GM12878 (cell line): ENCODE data around the gene CPEB3. TPM values are rescaled to one million over a fixed set of nuclear protein-coding genes. Genes with fewer than 3 reads are reported as not detected.

Experiments
- ATAC-seq: fragments of 200-7000 bp; cut with Tn5 transposase; 3 replicates; pipeline ENCODE4 v1.9.1; 2020; ENCODE audit warnings: mild to moderate bottlenecking, moderate library complexity
- BruUV-seq: library from RNA; stranded (reverse); fragments of 400-500 nt; replicated peaks from 2 replicates; lab custom pipeline; 2021; lab: Mats Ljungman, UMichigan
- CTCF ChIA-PET: fragments of 300-600 bp; sonication (Branson Sonifier 250); formaldehyde crosslinking; extraction: SDS; loops from one replicate; lab custom pipeline; 2021; ENCODE audit warnings: inconsistent platforms; lab: Yijun Ruan, JAX
- POLR2A ChIA-PET: fragments of 350-600 bp; formaldehyde crosslinking; extraction: SDS; loops from one replicate; lab custom pipeline; 2021; ENCODE audit warnings: inconsistent platforms; lab: Charles Lee
- RAD21 ChIA-PET: fragments of 300-600 bp; sonication (Branson Sonifier 250); formaldehyde crosslinking; loops from one replicate; lab custom pipeline; 2023; ENCODE audit warnings: antibody characterized with exemption; ENCODE audit not compliant: unreplicated experiment; lab: Charles Lee
- SMC1A ChIA-PET: fragments of 300-600 bp; sonication (Branson Sonifier 250); formaldehyde crosslinking; loops from one replicate; lab custom pipeline; 2023; ENCODE audit not compliant: unreplicated experiment, uncharacterized antibody; lab: Charles Lee
- DNase-seq: peaks from one replicate; pipeline ENCODE4 v3.0.0-alpha.2; 2011; ENCODE audit warnings: low read depth, low spot score
- FAIRE-seq: peaks from 3 replicates; lab custom pipeline; 2011; peaks lifted over from hg19 to GRCh38; lab: Jason Lieb, UNC
- H2AFZ ChIP-seq: 2 replicates; pipeline ENCODE4 v1.6.0; 2011; ENCODE audit warnings: low read depth, low read length, control low read depth; ENCODE audit not compliant: control insufficient read depth
- H3K27ac ChIP-seq: 2 replicates; pipeline ENCODE4 v1.5.1; 2011; ENCODE audit warnings: control low read depth; ENCODE audit not compliant: control insufficient read depth, insufficient read depth
- H3K27me3 ChIP-seq, 2 experiments: replicated peaks in 1 of 2; 2 replicates each; pipeline versions ENCODE4 v1.6.0 to v1.6.1; 2011; ENCODE audit warnings: low read length in 1 of 2; ENCODE audit not compliant: control insufficient read depth in 2 of 2, insufficient read depth in 2 of 2
- H3K36me3 ChIP-seq, 2 experiments: 2 replicates each; pipeline ENCODE4 v1.5.1; 2011; ENCODE audit warnings: low read length in 1 of 2; ENCODE audit not compliant: control insufficient read depth in 2 of 2, insufficient read depth in 2 of 2
- H3K4me1 ChIP-seq: 2 replicates; pipeline ENCODE4 v1.6.1; 2011; ENCODE audit warnings: mild to moderate bottlenecking, low read length, moderate library complexity, mixed read lengths; ENCODE audit not compliant: control insufficient read depth, insufficient read depth
- H3K4me2 ChIP-seq: 2 replicates; pipeline ENCODE4 v1.6.0; 2011; ENCODE audit warnings: control low read depth; ENCODE audit not compliant: control insufficient read depth, insufficient read depth
- H3K4me3 ChIP-seq: fragments of 200-600 bp; sonication (generic); 2 replicates; pipeline ENCODE4 v1.5.1; 2016
- H3K79me2 ChIP-seq: 2 replicates; pipeline ENCODE4 v1.6.0; 2011; ENCODE audit warnings: low read length; ENCODE audit not compliant: control insufficient read depth, insufficient read depth
- H3K9ac ChIP-seq: 2 replicates; pipeline ENCODE4 v1.8.0; 2011; ENCODE audit warnings: low read length, control low read depth, mixed read lengths; ENCODE audit not compliant: control insufficient read depth, insufficient read depth
- H3K9me3 ChIP-seq: replicated peaks from 3 replicates; pipeline ENCODE4 v1.5.1; 2011; ENCODE audit warnings: mild to moderate bottlenecking, low read length; ENCODE audit not compliant: control insufficient read depth, insufficient read depth
- H4K20me1 ChIP-seq: 2 replicates; pipeline ENCODE4 v1.6.0; 2011; ENCODE audit not compliant: control insufficient read depth, insufficient read depth
- ASH2L ChIP-seq: fragments of 300-600, 200-600 bp; sonication (generic); IDR thresholded peaks from 2 replicates; pipeline ENCODE4 v1.6.1; 2017; ENCODE audit warnings: low read depth, mild to moderate bottlenecking, borderline replicate concordance
- CBX3 ChIP-seq: fragments of 200-600 bp; sonication (generic); IDR thresholded peaks from 2 replicates; pipeline ENCODE4 v1.6.1; 2016; ENCODE audit warnings: low read depth, borderline replicate concordance
- PML ChIP-seq: IDR thresholded peaks from 2 replicates; pipeline ENCODE4 v1.6.1; 2012; ENCODE audit warnings: low read length, inconsistent platforms
- ZNF384 ChIP-seq: IDR thresholded peaks from 2 replicates; pipeline ENCODE4 v1.6.1; 2012; ENCODE audit warnings: low read depth, mild to moderate bottlenecking, low read length, improper control_type of control experiment, borderline replicate concordance
- WGBS: methylation state at CpG from one replicate; pipeline ENCODE4 v1.1.6; 2016; ENCODE audit warnings: low lambda C conversion rate; ENCODE audit not compliant: insufficient replicate concordance, insufficient coverage; ENCODE audit errors: missing lambda C conversion rate; 5-methylcytosine and 5-hydroxymethylcytosine counted together
- in situ Hi-C: fragments of 300-500 bp; cut with MboI; formaldehyde crosslinking; loops from 9 replicates; pipeline ENCODE4 v1.14.3; 2018; ENCODE audit warnings: mixed read lengths
- intact Hi-C: fragments of 100-400 bp; cut with micrococcal nuclease; formaldehyde crosslinking; loops from one replicate; pipeline ENCODE4 v1.14.2; 2022; ENCODE audit not compliant: unreplicated experiment
- polyA plus RNA-seq, 11 experiments: library from polyadenylated mRNA; depleted of rRNA in 4 of 11; unstranded in 6 of 11; stranded (reverse) in 5 of 11; fragments of >200 nt; fragmentation: Nextera tagmentation in 4 of 11; fragmentation: Illumina TruSeq in 1 of 11; extraction: Ambion mirVana in 4 of 11; extraction: Trizol in 1 of 11; gene quantifications; 1 replicate in 1 of 11; 2 replicates in 10 of 11; pipeline versions ENCODE4 v1.2.1 to v1.2.3, GENCODE V29; 2011 to 2016; ENCODE audit warnings: inconsistent platforms in 2 of 11, missing spikeins in 2 of 11, low read depth in 1 of 11
- total RNA-seq, 4 experiments: library from RNA; depleted of rRNA in 3 of 4; stranded (reverse); fragments of >200 nt in 3 of 4; fragmentation: Illumina TruSeq in 1 of 4; extraction: Trizol in 1 of 4; gene quantifications; 2 replicates each; pipeline versions ENCODE4 v1.2.1 to v1.2.3, GENCODE V29; 2013 to 2021

CPEB3 gene
- total and polyA plus RNA-seq, 10 of the 15 experiments (the other 5 are each of a cell fraction or from before 2014, with no cell fraction given): 0.50 to 2.3 (median 1.2) TPM

DNA sequence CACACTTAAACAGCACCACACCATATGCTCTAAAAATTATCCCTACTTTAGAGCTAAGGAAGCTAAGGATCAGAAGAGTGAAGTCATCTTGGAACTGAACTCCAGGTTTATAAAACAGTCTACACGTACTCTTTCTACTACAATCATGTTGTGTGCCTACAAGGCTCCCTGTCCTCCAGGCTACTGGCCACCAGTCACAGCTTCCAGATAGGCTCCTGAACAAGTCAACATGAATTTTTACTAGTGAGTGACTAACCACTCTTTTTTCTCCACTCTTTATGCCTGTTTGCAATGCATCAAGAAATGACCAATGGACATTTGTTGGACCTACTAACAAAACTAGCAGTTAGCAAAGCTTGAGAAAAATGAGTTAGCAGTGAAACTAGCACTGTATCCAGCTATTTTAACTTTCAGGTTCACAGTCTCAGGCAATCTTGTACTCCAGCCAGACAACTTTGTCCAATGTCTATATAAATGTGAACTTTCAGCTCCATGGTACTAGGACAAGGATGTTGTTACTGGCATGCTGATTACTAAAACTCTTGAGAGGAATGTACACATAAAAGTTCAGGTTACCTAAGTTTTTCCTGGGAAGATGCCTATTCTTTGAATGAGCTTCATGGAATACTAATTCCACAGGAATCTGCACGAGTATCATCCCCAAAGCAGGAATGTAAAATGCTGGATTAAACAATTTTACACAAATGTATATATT lies 187.3 kb downstream of the CPEB3 start:
- H3K27ac ChIP-seq: no peak overlapping the region
- DNase-seq (no peak), FAIRE-seq (no peak), ATAC-seq (no peak)
- ChIA-PET RAD21 (interaction anchor here (0.6 to 6.2 kb wide), 8 partner anchors 8 to 740 kb away, joined by 3 to 50 read pairs (median 4); partner anchors contain the start of genes CPEB3 and MARCHF5), POLR2A (interaction anchor here (0.8 to 1.9 kb wide), 3 partner anchors 11 to 16 kb away, joined by 3 to 7 read pairs (median 4); no protein-coding TSS in a partner anchor), SMC1A (interaction anchor here (0.6 to 8.2 kb wide), 14 partner anchors 13 to 281 kb away, joined by 3 to 77 read pairs (median 4); partner anchors contain the start of genes CPEB3 and MARCHF5), CTCF (interaction anchor here (0.6 to 5.7 kb wide), 8 partner anchors 16 to 287 kb away, joined by 3 to 42 read pairs (median 3); partner anchors contain the start of genes CPEB3 and MARCHF5)
- peaks cover 30% of the 10 kb centered on the region for H3K4me1 ChIP-seq
- H3K4me2 ChIP-seq: no peak overlapping the region
- in situ Hi-C loops (no loop called here), intact Hi-C loops (loop anchor here (5.0 kb wide), 1 partner anchor 189 kb away; the partner anchor contains the start of genes CPEB3 and MARCHF5)
- H2AFZ ChIP-seq: no peak overlapping the region
- BruUV-seq: no TSS peak
- no peaks in the 10 kb centered on the region; the same call in 1 of the 2 replicates for H3K79me2 ChIP-seq
- H4K20me1 ChIP-seq: no peaks in the 10 kb centered on the region
- no peaks in the 10 kb centered on the region for H3K36me3 ChIP-seq
- no peak for TF ChIP-seq ZNF384
- no peak for TF ChIP-seq PML
- TF ChIP-seq CBX3: no peak
- no peak for TF ChIP-seq ASH2L
- no peak overlapping the region for H3K4me3 ChIP-seq
- no peaks in the 10 kb centered on the region for H3K27me3 ChIP-seq
- 98% methylated on average over 2 of the region's 2 CpGs for WGBS
- H3K9ac ChIP-seq: no peak overlapping the region
- H3K9me3 ChIP-seq: no peaks in the 10 kb centered on the region
